H9 (cell line): ENCODE measurements around the gene SMCO4. TPM values are rescaled to one million over a fixed set of nuclear protein-coding genes. Genes with fewer than 3 reads are reported as not detected.

Experiments used
- DNase-seq: peaks from one replicate; pipeline ENCODE4 v3.0.0-alpha.2; 2017
- H2AFZ ChIP-seq: one replicate; pipeline ENCODE4 v1.6.1; 2013; ENCODE audit warnings: mild to moderate bottlenecking, low read length, control low read depth, moderate library complexity
- H2AK5ac ChIP-seq: 2 replicates; pipeline ENCODE4 v1.6.1; 2013; ENCODE audit warnings: low read length, control low read depth, mixed read lengths; ENCODE audit not compliant: insufficient read length
- H2BK120ac ChIP-seq: one replicate; pipeline ENCODE4 v1.6.1; 2013; ENCODE audit warnings: low read depth, mild to moderate bottlenecking, low read length, control low read depth, inconsistent platforms; ENCODE audit not compliant: poor library complexity, severe bottlenecking
- H2BK12ac ChIP-seq: 2 replicates; pipeline ENCODE4 v1.6.1; 2013; ENCODE audit warnings: low read length, control low read depth, mixed read lengths, low read depth; ENCODE audit not compliant: insufficient read length
- H2BK15ac ChIP-seq: 2 replicates; pipeline ENCODE4 v1.6.1; 2013; ENCODE audit warnings: low read depth, low read length, control low read depth
- H2BK20ac ChIP-seq: one replicate; pipeline ENCODE4 v1.6.1; 2013; ENCODE audit warnings: low read depth, mild to moderate bottlenecking, low read length, control low read depth, inconsistent platforms; ENCODE audit not compliant: poor library complexity, severe bottlenecking
- H2BK5ac ChIP-seq: 2 replicates; pipeline ENCODE4 v1.6.1; 2013; ENCODE audit warnings: low read length, control low read depth, mixed read lengths; ENCODE audit not compliant: insufficient read length
- H3K14ac ChIP-seq: 2 replicates; pipeline ENCODE4 v1.6.1; 2013; ENCODE audit warnings: low read length, control low read depth; ENCODE audit not compliant: insufficient read depth
- H3K18ac ChIP-seq: 2 replicates; pipeline ENCODE4 v1.6.1; 2013; ENCODE audit warnings: low read depth, mild to moderate bottlenecking, mixed read lengths, low read length, control low read depth; ENCODE audit not compliant: insufficient read length
- H3K23ac ChIP-seq: 2 replicates; pipeline ENCODE4 v1.6.1; 2013; ENCODE audit warnings: low read length, control low read depth, mixed read lengths, low read depth; ENCODE audit not compliant: insufficient read length
- H3K23me2 ChIP-seq: 2 replicates; pipeline ENCODE4 v1.6.1; 2013; ENCODE audit warnings: low read depth, mild to moderate bottlenecking, mixed read lengths, low read length, control low read depth; ENCODE audit not compliant: insufficient read length, poor library complexity, severe bottlenecking
- H3K27ac ChIP-seq: 2 replicates; pipeline ENCODE4 v1.5.1; 2013; ENCODE audit warnings: low read length, control low read depth, mixed read lengths, low read depth; ENCODE audit not compliant: insufficient read length
- H3K27me3 ChIP-seq: 2 replicates; pipeline ENCODE4 v1.6.1; 2013; ENCODE audit warnings: low read length, control low read depth, inconsistent platforms; ENCODE audit not compliant: insufficient read depth
- H3K4ac ChIP-seq: 2 replicates; pipeline ENCODE4 v1.6.1; 2013; ENCODE audit warnings: low read depth, mild to moderate bottlenecking, control low read depth, inconsistent platforms, low read length, moderate library complexity
- H3K4me1 ChIP-seq: 2 replicates; pipeline ENCODE4 v1.6.1; 2013; ENCODE audit warnings: low read length, control low read depth, inconsistent platforms; ENCODE audit not compliant: insufficient read depth
- H3K4me2 ChIP-seq: 2 replicates; pipeline ENCODE4 v1.6.1; 2013; ENCODE audit warnings: low read length, control low read depth, mixed read lengths; ENCODE audit not compliant: insufficient read length, insufficient read depth
- H3K56ac ChIP-seq: 2 replicates; pipeline ENCODE4 v1.6.1; 2013; ENCODE audit warnings: low read depth, mild to moderate bottlenecking, mixed read lengths, low read length, control low read depth; ENCODE audit not compliant: insufficient read length
- H3K79me1 ChIP-seq: 2 replicates; pipeline ENCODE4 v1.6.1; 2013; ENCODE audit warnings: low read depth, mild to moderate bottlenecking, moderate library complexity, low read length, control low read depth, inconsistent platforms; ENCODE audit not compliant: insufficient read depth, poor library complexity, severe bottlenecking
- H3K79me2 ChIP-seq: 2 replicates; pipeline ENCODE4 v1.6.1; 2013; ENCODE audit warnings: low read length, control low read depth, inconsistent platforms; ENCODE audit not compliant: insufficient read depth
- H3K9ac ChIP-seq: 2 replicates; pipeline ENCODE4 v1.6.1; 2013; ENCODE audit warnings: low read length, control low read depth, mixed read lengths; ENCODE audit not compliant: insufficient read length; ENCODE audit errors: extremely low read depth
- H3K9me3 ChIP-seq: one replicate; pipeline ENCODE4 v1.6.1; 2013; ENCODE audit warnings: low read depth, low read length, inconsistent platforms; ENCODE audit not compliant: control insufficient read depth
- H3T11ph ChIP-seq: one replicate; pipeline ENCODE4 v1.6.1; 2013; ENCODE audit warnings: mild to moderate bottlenecking, low read length, control low read depth, inconsistent platforms
- H4K20me1 ChIP-seq: one replicate; pipeline ENCODE4 v1.6.1; 2013; ENCODE audit not compliant: control insufficient read depth, insufficient read length, insufficient read depth
- H4K5ac ChIP-seq: 2 replicates; pipeline ENCODE4 v1.6.1; 2013; ENCODE audit warnings: low read depth, mild to moderate bottlenecking, mixed read lengths, low read length, control low read depth; ENCODE audit not compliant: insufficient read length
- H4K8ac ChIP-seq: replicated peaks from 2 replicates; pipeline ENCODE4 v1.6.1; 2013; ENCODE audit warnings: low read length, control low read depth, mixed read lengths, low read depth; ENCODE audit not compliant: insufficient read length
- H4K91ac ChIP-seq: 2 replicates; pipeline ENCODE4 v1.6.1; 2013; ENCODE audit warnings: low read depth, mild to moderate bottlenecking, moderate library complexity, mixed read lengths, low read length, control low read depth; ENCODE audit not compliant: insufficient read length
- H3K27ac Mint-ChIP-seq, 3 experiments: 2 replicates in 2 of 3; 3 replicates in 1 of 3; pipeline ENCODE4 v1.8.0; 2020 to 2021; ENCODE audit warnings: mixed read lengths in 3 of 3, mild to moderate bottlenecking in 1 of 3, moderate library complexity in 1 of 3
- H3K27me3 Mint-ChIP-seq: 2 replicates; pipeline ENCODE4 v1.8.0; 2021; ENCODE audit warnings: low read depth, mild to moderate bottlenecking, moderate library complexity, mixed read lengths
- H3K36me3 Mint-ChIP-seq, 3 experiments: 2 replicates in 2 of 3; 3 replicates in 1 of 3; pipeline ENCODE4 v1.8.0; 2020 to 2021; ENCODE audit warnings: low read depth in 3 of 3, mixed read lengths in 3 of 3; ENCODE audit not compliant: insufficient read depth in 1 of 3
- H3K4me1 Mint-ChIP-seq, 2 experiments: 2 replicates each; pipeline ENCODE4 v1.8.0; 2020; ENCODE audit warnings: mixed read lengths in 2 of 2
- H3K4me3 Mint-ChIP-seq, 2 experiments: 2 replicates in 1 of 2; 3 replicates in 1 of 2; pipeline ENCODE4 v1.8.0; 2020 to 2021; ENCODE audit warnings: mild to moderate bottlenecking in 2 of 2, mixed read lengths in 2 of 2, moderate library complexity in 1 of 2
- H3K9me3 Mint-ChIP-seq, 2 experiments: 2 replicates in 1 of 2; 3 replicates in 1 of 2; pipeline ENCODE4 v1.8.0; 2020; ENCODE audit warnings: mild to moderate bottlenecking in 2 of 2, mixed read lengths in 2 of 2, moderate library complexity in 1 of 2
- CTCF ChIP-seq: fragments of 200-600 bp; sonication (generic); conservative IDR thresholded peaks from 3 replicates; pipeline ENCODE4 v1.8.0; 2021; ENCODE audit warnings: antibody characterized with exemption, mild to moderate bottlenecking
- WGBS: extraction: QIAGEN DNeasy Blood & Tissue Kit; methylation state at CpG from one replicate; pipeline ENCODE4 v1.1.7; 2013; ENCODE audit warnings: missing lambda C conversion rate, low lambda C conversion rate, mixed read lengths; ENCODE audit not compliant: insufficient read length; ENCODE audit errors: extremely low coverage; 5-methylcytosine and 5-hydroxymethylcytosine counted together
- total RNA-seq: library from RNA; stranded (reverse); gene quantifications from 2 replicates; pipeline ENCODE4 v1.2.1, GENCODE V29; 2021

SMCO4 gene
- total RNA-seq, 1 experiment from 2014 or later = 35.6 TPM

GRCh38 chr11:93481696-93482095, 61.5 kb downstream of the SMCO4 start:
- Histone ChIP-seq H3K79me2 (no peaks in the 10 kb centered on the region), H3K4ac (no peak overlapping the region), H2BK12ac (no peak overlapping the region), H3K14ac (no peak overlapping the region; the same call in 1 of the 2 replicates), H3K27ac (no peak overlapping the region), H3K4me1 (peaks cover 14% of the 10 kb centered on the region; the same call in 1 of the 2 replicates), H3T11ph (no peak overlapping the region), H2BK20ac (no peak overlapping the region), H2BK15ac (no peak overlapping the region), H3K9me3 (no peaks in the 10 kb centered on the region), H3K27me3 (no peaks in the 10 kb centered on the region), H2BK120ac (no peak overlapping the region), H4K91ac (no peak overlapping the region), H3K18ac (no peak overlapping the region), H3K4me2 (no peak overlapping the region), H2AFZ (no peak overlapping the region), H3K23ac (no peak overlapping the region), H4K20me1 (no peaks in the 10 kb centered on the region), H3K79me1 (no peaks in the 10 kb centered on the region), H3K23me2 (no peaks in the 10 kb centered on the region), H2AK5ac (no peak overlapping the region), H2BK5ac (no peak overlapping the region), H4K5ac (no peak overlapping the region), H4K8ac (no peak overlapping the region), H3K9ac (no peak overlapping the region), H3K56ac (no peak overlapping the region)
- DNase-seq = no peak
- WGBS = no CpG with 5 or more reads among the region's 6 CpGs
- Mint-ChIP-seq H3K4me3 (no peak overlapping the region), H3K27ac (peak overlapping the region; percentile 16 to 53 (median 21); a peak in 3 of 7 replicates), H3K27me3 (no peaks in the 10 kb centered on the region), H3K4me1 (peaks cover 52 to 55% of the 10 kb centered on the region in 2 experiments), H3K36me3 (peaks cover 4 to 17% (median 5%) of the 10 kb centered on the region in 3 experiments), H3K9me3 (no peaks in the 10 kb centered on the region)
- no peak for TF ChIP-seq CTCF
